ENCODE data around the gene ZKSCAN5. TPM values are rescaled to one million over a fixed set of nuclear protein-coding genes. Genes with fewer than 3 reads are reported as not detected.

Gene ZKSCAN5
- total and polyA plus RNA-seq, 8 donors, result 6.7 to 16.2 (median 15.3) TPM

GRCh38 chr7:99558306-99559174 is 54.1 kb downstream of the ZKSCAN5 start, which contains the start of gene ZNF655:
TSS of gene ZNF655 (plus strand) at chr7:99558642. CDS start at chr7:99560560, 1,918 bp downstream.
- TF ChIP-seq CTCF (IDR thresholded peaks at IDR 0.05), result no peak
- Histone ChIP-seq H3K27me3 (no peaks in the 10 kb centered on the region), H3K9me3 (no peaks in the 10 kb centered on the region), H3K36me3 (peaks cover 0 to 52% of the 10 kb centered on the region in 2 donors), H3K4me1 (peaks cover 13 to 73% of the 10 kb centered on the region in 2 donors), H3K27ac (peak within 1 kb of the TSS; percentile 96 to 99), H3K4me3 (peak within 1 kb of the TSS; percentile 88 to 95)
- DNase-seq (peak; percentile 89 to 94 (median 92)), ATAC-seq (peak; percentile 96)
- intact Hi-C loops (cut with DNase I), result no loop called here

- Histone ChIP-seq H3K4me1 (peaks cover 14 to 76% of the 10 kb centered on the region in 2 donors), H3K9me3 (no peaks in the 10 kb centered on the region), H3K4me3 (peak overlapping the region; percentile 88 to 95), H3K36me3 (peaks cover 0 to 53% of the 10 kb centered on the region in 2 donors), H3K27me3 (no peaks in the 10 kb centered on the region), H3K27ac (peak overlapping the region; percentile 96 to 99)
- no peak for TF ChIP-seq CTCF (IDR thresholded peaks at IDR 0.05)
- intact Hi-C loops (cut with DNase I), result no loop called here
- no peak for DNase-seq
- ATAC-seq, result no peak
These were observed 54.9 kb downstream of the ZKSCAN5 start for GRCh38 chr7:99559175-99559915.

- peak overlapping the region in 1 of 2 donors; percentile 51 for H3K27ac ChIP-seq
- H3K36me3 ChIP-seq, result peaks cover 0 to 62% of the 10 kb centered on the region in 2 donors
- H3K9me3 ChIP-seq, result no peaks in the 10 kb centered on the region
- H3K4me1 ChIP-seq, result peaks cover 14 to 66% of the 10 kb centered on the region in 2 donors
- H3K4me3 ChIP-seq, result no peak overlapping the region
- DNase-seq (no peak), ATAC-seq (no peak)
- TF ChIP-seq CTCF (IDR thresholded peaks at IDR 0.05), result no peak
- intact Hi-C loops (cut with DNase I), result no loop called here
- no peaks in the 10 kb centered on the region for H3K27me3 ChIP-seq
These were observed 56.6 kb downstream of the ZKSCAN5 start for GRCh38 chr7:99560834-99561736.

GRCh38 chr7:99561737-99562051 is 57.2 kb downstream of the ZKSCAN5 start:
- no peak for TF ChIP-seq CTCF (IDR thresholded peaks at IDR 0.05)
- H3K4me3 ChIP-seq, result no peak overlapping the region
- intact Hi-C loops (cut with DNase I), result no loop called here
- H3K36me3 ChIP-seq, result peaks cover 0 to 64% of the 10 kb centered on the region in 2 donors
- ATAC-seq (no peak), DNase-seq (no peak)
- H3K4me1 ChIP-seq, result peaks cover 14 to 62% of the 10 kb centered on the region in 2 donors
- peak overlapping the region in 1 of 2 donors; percentile 51 for H3K27ac ChIP-seq
- H3K27me3 ChIP-seq, result no peaks in the 10 kb centered on the region
- H3K9me3 ChIP-seq, result no peaks in the 10 kb centered on the region

Data from left lung (tissue), 10 donors.